Measurements from ENCODE around the gene NNAT.

GRCh38 chr20:37545516-37545915 lies 24.5 kb downstream of the NNAT start:
- no peak for TF ChIP-seq CTCF (IDR thresholded peaks at IDR 0.05)
- no peak for TF ChIP-seq POLR2A (IDR thresholded peaks at IDR 0.05)
